Activated naive CD8-positive, alpha-beta T cell (primary cell): Measurements from ENCODE around the gene GNA14.

Experiments
- H3K27ac Mint-ChIP-seq: one replicate; pipeline ENCODE4 v1.8.0; 2021; ENCODE audit warnings: mixed read lengths
- H3K27me3 Mint-ChIP-seq: one replicate; pipeline ENCODE4 v1.8.0; 2021; ENCODE audit warnings: mixed read lengths
- H3K36me3 Mint-ChIP-seq: one replicate; pipeline ENCODE4 v1.8.0; 2021; ENCODE audit warnings: mixed read lengths
- H3K4me1 Mint-ChIP-seq: one replicate; pipeline ENCODE4 v1.8.0; 2021; ENCODE audit warnings: low read depth, mixed read lengths
- H3K4me3 Mint-ChIP-seq: one replicate; pipeline ENCODE4 v1.8.0; 2021; ENCODE audit warnings: mild to moderate bottlenecking, mixed read lengths
- H3K9me3 Mint-ChIP-seq: one replicate; pipeline ENCODE4 v1.8.0; 2021; ENCODE audit warnings: low read depth, mixed read lengths

The GNA14 gene

GRCh38 chr9:77543131-77543822, 104.8 kb downstream of the GNA14 start:
- no peaks in the 10 kb centered on the region for H3K4me1 Mint-ChIP-seq
- H3K9me3 Mint-ChIP-seq = peaks cover 21% of the 10 kb centered on the region
- H3K4me3 Mint-ChIP-seq = no peak overlapping the region
- peaks cover 8% of the 10 kb centered on the region for H3K36me3 Mint-ChIP-seq
- H3K27ac Mint-ChIP-seq = no peak overlapping the region
- peaks cover 14% of the 10 kb centered on the region for H3K27me3 Mint-ChIP-seq

- Mint-ChIP-seq H3K9me3 (peaks cover 21% of the 10 kb centered on the region), H3K27me3 (peaks cover 15% of the 10 kb centered on the region), H3K4me1 (no peaks in the 10 kb centered on the region), H3K4me3 (no peak overlapping the region), H3K36me3 (peaks cover 8% of the 10 kb centered on the region), H3K27ac (no peak overlapping the region)
Measured at GRCh38 chr9:77541600-77541999, 106.5 kb downstream of the GNA14 start.

- H3K27ac Mint-ChIP-seq = no peak overlapping the region
- H3K36me3 Mint-ChIP-seq = peaks cover 8% of the 10 kb centered on the region
Measured at GRCh38 chr9:77541055-77541454, 107.1 kb downstream of the GNA14 start.

GRCh38 chr9:77534376-77535057, 113.6 kb downstream of the GNA14 start:
- Mint-ChIP-seq H3K9me3 (peaks cover 4% of the 10 kb centered on the region), H3K36me3 (no peaks in the 10 kb centered on the region), H3K4me1 (no peaks in the 10 kb centered on the region), H3K27ac (no peak overlapping the region), H3K27me3 (peaks cover 10% of the 10 kb centered on the region), H3K4me3 (no peak overlapping the region)

More at GRCh38 chr9:77541055-77541454, 107.1 kb downstream of the GNA14 start:
- Mint-ChIP-seq H3K4me1 (no peaks in the 10 kb centered on the region), H3K9me3 (peaks cover 21% of the 10 kb centered on the region), H3K4me3 (no peak overlapping the region), H3K27me3 (peaks cover 11% of the 10 kb centered on the region)

GRCh38 chr9:77533671-77534070, 114.5 kb downstream of the GNA14 start:
- Mint-ChIP-seq H3K4me1 (no peaks in the 10 kb centered on the region), H3K36me3 (no peaks in the 10 kb centered on the region), H3K9me3 (no peaks in the 10 kb centered on the region), H3K27ac (no peak overlapping the region), H3K4me3 (no peak overlapping the region), H3K27me3 (peaks cover 6% of the 10 kb centered on the region)

GRCh38 chr9:77532607-77533006, 115.5 kb downstream of the GNA14 start:
- H3K9me3 Mint-ChIP-seq = no peaks in the 10 kb centered on the region
- H3K36me3 Mint-ChIP-seq = no peaks in the 10 kb centered on the region
- no peaks in the 10 kb centered on the region for H3K4me1 Mint-ChIP-seq
- no peak overlapping the region for H3K27ac Mint-ChIP-seq
- H3K4me3 Mint-ChIP-seq = no peak overlapping the region
- peaks cover 4% of the 10 kb centered on the region for H3K27me3 Mint-ChIP-seq

GRCh38 chr9:77531400-77531799, 116.7 kb downstream of the GNA14 start:
- Mint-ChIP-seq H3K27me3 (peaks cover 4% of the 10 kb centered on the region), H3K27ac (no peak overlapping the region), H3K9me3 (peaks cover 4% of the 10 kb centered on the region), H3K36me3 (no peaks in the 10 kb centered on the region), H3K4me1 (no peaks in the 10 kb centered on the region), H3K4me3 (no peak overlapping the region)

- no peak overlapping the region for H3K4me3 Mint-ChIP-seq
- H3K27ac Mint-ChIP-seq = no peak overlapping the region
- H3K9me3 Mint-ChIP-seq = peaks cover 4% of the 10 kb centered on the region
- no peaks in the 10 kb centered on the region for H3K27me3 Mint-ChIP-seq
- no peaks in the 10 kb centered on the region for H3K4me1 Mint-ChIP-seq
- H3K36me3 Mint-ChIP-seq = no peaks in the 10 kb centered on the region
Measured at GRCh38 chr9:77523891-77524290, 124.2 kb downstream of the GNA14 start.

- Mint-ChIP-seq H3K9me3 (no peaks in the 10 kb centered on the region), H3K4me3 (no peak overlapping the region), H3K27me3 (no peaks in the 10 kb centered on the region), H3K4me1 (no peaks in the 10 kb centered on the region), H3K27ac (no peak overlapping the region), H3K36me3 (no peaks in the 10 kb centered on the region)
Measured at GRCh38 chr9:77521091-77521490, 127.0 kb downstream of the GNA14 start.

GRCh38 chr9:77518688-77519087, 129.4 kb downstream of the GNA14 start:
- Mint-ChIP-seq H3K4me3 (no peak overlapping the region), H3K4me1 (peaks cover 2% of the 10 kb centered on the region), H3K36me3 (no peaks in the 10 kb centered on the region), H3K27ac (no peak overlapping the region), H3K9me3 (no peaks in the 10 kb centered on the region), H3K27me3 (no peaks in the 10 kb centered on the region)

GRCh38 chr9:77516781-77517180, 131.3 kb downstream of the GNA14 start:
- peaks cover 2% of the 10 kb centered on the region for H3K4me1 Mint-ChIP-seq

GRCh38 chr9:77514886-77515711, 133.0 kb downstream of the GNA14 start:
- H3K36me3 Mint-ChIP-seq = no peaks in the 10 kb centered on the region

More at GRCh38 chr9:77516781-77517180, 131.3 kb downstream of the GNA14 start:
- H3K27me3 Mint-ChIP-seq = no peaks in the 10 kb centered on the region
- no peak overlapping the region for H3K27ac Mint-ChIP-seq
- H3K9me3 Mint-ChIP-seq = no peaks in the 10 kb centered on the region
- H3K36me3 Mint-ChIP-seq = no peaks in the 10 kb centered on the region
- no peak overlapping the region for H3K4me3 Mint-ChIP-seq

GRCh38 chr9:77513457-77513856, 134.7 kb downstream of the GNA14 start:
- Mint-ChIP-seq H3K27me3 (no peaks in the 10 kb centered on the region), H3K4me3 (no peak overlapping the region), H3K9me3 (no peaks in the 10 kb centered on the region), H3K4me1 (peaks cover 2% of the 10 kb centered on the region), H3K27ac (no peak overlapping the region), H3K36me3 (no peaks in the 10 kb centered on the region)

More at GRCh38 chr9:77514886-77515711, 133.0 kb downstream of the GNA14 start:
- Mint-ChIP-seq H3K4me3 (no peak overlapping the region), H3K27ac (no peak overlapping the region), H3K27me3 (no peaks in the 10 kb centered on the region), H3K4me1 (peaks cover 2% of the 10 kb centered on the region), H3K9me3 (no peaks in the 10 kb centered on the region)

- no peaks in the 10 kb centered on the region for H3K27me3 Mint-ChIP-seq
- no peak overlapping the region for H3K4me3 Mint-ChIP-seq
- no peaks in the 10 kb centered on the region for H3K36me3 Mint-ChIP-seq
- peaks cover 2% of the 10 kb centered on the region for H3K4me1 Mint-ChIP-seq
- no peak overlapping the region for H3K27ac Mint-ChIP-seq
- no peaks in the 10 kb centered on the region for H3K9me3 Mint-ChIP-seq
Measured at GRCh38 chr9:77512876-77513275, 135.2 kb downstream of the GNA14 start.

GRCh38 chr9:77511525-77511924, 136.6 kb downstream of the GNA14 start:
- Mint-ChIP-seq H3K36me3 (no peaks in the 10 kb centered on the region), H3K4me1 (peaks cover 2% of the 10 kb centered on the region), H3K9me3 (no peaks in the 10 kb centered on the region), H3K27ac (no peak overlapping the region), H3K27me3 (no peaks in the 10 kb centered on the region), H3K4me3 (no peak overlapping the region)
